ENCODE results near the gene FSTL4. TPM values are rescaled to one million over a fixed set of nuclear protein-coding genes. Genes with fewer than 3 reads are reported as not detected.

The FSTL4 gene
- total and polyA plus RNA-seq, 2 donors from 2014 or later, result 0.09 to 4.0 TPM

DNA sequence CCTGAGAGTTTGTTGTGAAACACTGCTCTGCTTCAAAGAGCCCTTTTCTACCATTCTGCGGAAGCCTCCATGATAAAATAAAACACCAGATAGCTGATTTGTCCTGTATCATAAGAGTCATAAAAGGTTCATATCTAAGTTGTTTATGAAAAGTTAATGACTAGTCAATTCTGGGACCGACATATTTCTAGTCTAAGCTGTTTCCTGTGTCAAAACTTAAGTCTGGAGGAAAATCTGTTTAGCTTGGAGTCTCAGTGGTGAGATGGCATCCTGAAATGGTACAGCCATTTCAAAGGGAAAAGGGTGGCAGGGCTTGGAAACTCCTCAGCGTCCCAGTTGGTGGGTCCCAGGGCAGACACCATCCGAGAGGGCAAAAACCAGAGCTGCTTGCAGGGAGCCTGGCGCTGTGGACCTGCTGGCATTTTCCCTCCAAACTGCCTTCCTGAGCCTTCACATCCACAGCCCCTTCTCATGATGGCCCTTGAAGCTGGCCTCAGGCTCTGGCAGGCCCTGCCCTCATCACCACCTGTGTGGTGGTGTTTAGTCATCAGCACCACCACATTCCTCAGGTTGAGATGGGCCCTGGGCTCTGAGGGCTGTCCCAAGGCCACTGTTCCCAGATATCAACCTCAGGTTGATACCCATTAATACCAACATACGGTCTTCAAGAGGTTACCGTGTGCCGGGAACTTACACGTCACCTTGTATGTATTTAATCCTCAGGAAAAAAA lies 376.5 kb downstream of the FSTL4 start:
- H3K36me3 ChIP-seq (ENCODE audit: control insufficient read depth in 2 of 3, insufficient read depth in 3 of 3, low read length in 3 of 3), result no peaks in the 10 kb centered on the region
- FAIRE-seq (no peak), DNase-seq (no peak)
- H3K9ac ChIP-seq (ENCODE audit: low read length in 3 of 3), result no peak overlapping the region
- intact Hi-C loops (cut with DNase I), result no loop called here
- H3K27ac ChIP-seq (ENCODE audit: low read depth in 2 of 2, low read length in 2 of 2), result no peak overlapping the region
- H3K4me3 ChIP-seq (ENCODE audit: low read length in 3 of 3), result no peak overlapping the region
- no peaks in the 10 kb centered on the region for H3K4me1 ChIP-seq (ENCODE audit: control insufficient read depth in 2 of 3, insufficient read depth in 2 of 3, low read depth in 1 of 3, low read length in 3 of 3)
- H3K27me3 ChIP-seq (ENCODE audit: control insufficient read depth, insufficient read depth, low read length), result peaks cover 3% of the 10 kb centered on the region
- TF ChIP-seq, protein P1, sequence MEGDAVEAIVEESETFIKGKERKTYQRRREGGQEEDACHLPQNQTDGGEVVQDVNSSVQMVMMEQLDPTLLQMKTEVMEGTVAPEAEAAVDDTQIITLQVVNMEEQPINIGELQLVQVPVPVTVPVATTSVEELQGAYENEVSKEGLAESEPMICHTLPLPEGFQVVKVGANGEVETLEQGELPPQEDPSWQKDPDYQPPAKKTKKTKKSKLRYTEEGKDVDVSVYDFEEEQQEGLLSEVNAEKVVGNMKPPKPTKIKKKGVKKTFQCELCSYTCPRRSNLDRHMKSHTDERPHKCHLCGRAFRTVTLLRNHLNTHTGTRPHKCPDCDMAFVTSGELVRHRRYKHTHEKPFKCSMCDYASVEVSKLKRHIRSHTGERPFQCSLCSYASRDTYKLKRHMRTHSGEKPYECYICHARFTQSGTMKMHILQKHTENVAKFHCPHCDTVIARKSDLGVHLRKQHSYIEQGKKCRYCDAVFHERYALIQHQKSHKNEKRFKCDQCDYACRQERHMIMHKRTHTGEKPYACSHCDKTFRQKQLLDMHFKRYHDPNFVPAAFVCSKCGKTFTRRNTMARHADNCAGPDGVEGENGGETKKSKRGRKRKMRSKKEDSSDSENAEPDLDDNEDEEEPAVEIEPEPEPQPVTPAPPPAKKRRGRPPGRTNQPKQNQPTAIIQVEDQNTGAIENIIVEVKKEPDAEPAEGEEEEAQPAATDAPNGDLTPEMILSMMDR (IDR thresholded peaks at IDR 0.05; ENCODE audit: borderline replicate concordance, extremely low read depth, insufficient read depth), result no peak
- H3K9me3 ChIP-seq (ENCODE audit: control insufficient read depth in 2 of 3, insufficient read depth in 1 of 3, low read length in 3 of 3), result no peaks in the 10 kb centered on the region

DNA sequence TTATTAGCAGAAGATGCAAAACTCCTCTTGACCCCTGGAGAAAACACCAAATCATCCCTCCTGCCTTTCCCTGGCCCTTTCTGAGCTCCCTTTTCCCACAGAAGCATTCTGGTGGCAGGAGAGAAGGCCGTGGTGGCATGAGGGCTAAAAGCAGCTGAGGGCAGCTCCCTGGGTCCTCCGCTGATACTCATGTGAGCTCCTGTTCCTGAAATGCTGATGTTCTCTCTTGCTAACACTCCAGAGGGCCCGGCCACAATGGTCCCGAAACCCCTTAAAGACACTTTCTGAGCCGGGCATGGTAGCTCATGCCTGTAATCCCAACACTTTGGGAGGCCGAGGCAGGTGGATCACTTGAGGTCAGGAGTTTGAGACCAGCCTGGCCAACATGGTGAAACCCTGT lies 377.4 kb downstream of the FSTL4 start:
- DNase-seq (no peak), FAIRE-seq (no peak)
- Histone ChIP-seq H3K36me3 (ENCODE audit: control insufficient read depth in 2 of 3, insufficient read depth in 3 of 3, low read length in 3 of 3) (no peaks in the 10 kb centered on the region), H3K27ac (ENCODE audit: low read depth in 2 of 2, low read length in 2 of 2) (no peak overlapping the region), H3K27me3 (ENCODE audit: control insufficient read depth, insufficient read depth, low read length) (peaks cover 3% of the 10 kb centered on the region), H3K4me3 (ENCODE audit: low read length in 3 of 3) (no peak overlapping the region), H3K9me3 (ENCODE audit: control insufficient read depth in 2 of 3, insufficient read depth in 1 of 3, low read length in 3 of 3) (no peaks in the 10 kb centered on the region), H3K4me1 (ENCODE audit: control insufficient read depth in 2 of 3, insufficient read depth in 2 of 3, low read depth in 1 of 3, low read length in 3 of 3) (no peaks in the 10 kb centered on the region), H3K9ac (ENCODE audit: low read length in 3 of 3) (no peak overlapping the region)
- intact Hi-C loops (cut with DNase I), result no loop called here
- TF ChIP-seq, protein P1 (IDR thresholded peaks at IDR 0.05; ENCODE audit: borderline replicate concordance, extremely low read depth, insufficient read depth), result no peak

DNA sequence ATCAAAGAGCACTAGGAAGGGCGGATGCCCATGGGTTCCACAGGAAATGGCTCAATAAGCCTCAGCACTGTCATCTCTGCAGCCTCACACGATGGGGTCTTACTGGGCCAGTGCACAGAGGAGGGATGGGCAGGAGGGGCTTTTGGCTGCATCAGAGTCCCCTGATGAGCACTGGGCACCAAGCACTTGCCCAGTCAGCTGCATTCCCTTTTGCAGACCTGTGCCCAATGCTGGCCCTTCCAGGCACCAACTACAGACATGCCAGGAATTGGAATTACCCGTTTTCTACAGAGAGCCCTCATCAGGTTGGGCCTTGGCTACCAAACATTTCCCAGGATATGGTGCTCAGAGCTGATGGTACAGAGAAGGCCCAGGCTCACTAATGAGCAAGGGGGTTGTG lies 378.1 kb downstream of the FSTL4 start:
- TF ChIP-seq, protein P1 (IDR thresholded peaks at IDR 0.05; ENCODE audit: borderline replicate concordance, extremely low read depth, insufficient read depth), result no peak
- DNase-seq (no peak), FAIRE-seq (no peak)
- no peak overlapping the region for H3K27ac ChIP-seq (ENCODE audit: low read depth in 2 of 2, low read length in 2 of 2)
- no peaks in the 10 kb centered on the region for H3K9me3 ChIP-seq (ENCODE audit: control insufficient read depth in 2 of 3, insufficient read depth in 1 of 3, low read length in 3 of 3)
- H3K27me3 ChIP-seq (ENCODE audit: control insufficient read depth, insufficient read depth, low read length), result peaks cover 3% of the 10 kb centered on the region
- H3K36me3 ChIP-seq (ENCODE audit: control insufficient read depth in 2 of 3, insufficient read depth in 3 of 3, low read length in 3 of 3), result no peaks in the 10 kb centered on the region
- intact Hi-C loops (cut with DNase I), result no loop called here
- no peak overlapping the region for H3K4me3 ChIP-seq (ENCODE audit: low read length in 3 of 3)
- no peaks in the 10 kb centered on the region for H3K4me1 ChIP-seq (ENCODE audit: control insufficient read depth in 2 of 3, insufficient read depth in 2 of 3, low read depth in 1 of 3, low read length in 3 of 3)
- no peak overlapping the region for H3K9ac ChIP-seq (ENCODE audit: low read length in 3 of 3)

DNA sequence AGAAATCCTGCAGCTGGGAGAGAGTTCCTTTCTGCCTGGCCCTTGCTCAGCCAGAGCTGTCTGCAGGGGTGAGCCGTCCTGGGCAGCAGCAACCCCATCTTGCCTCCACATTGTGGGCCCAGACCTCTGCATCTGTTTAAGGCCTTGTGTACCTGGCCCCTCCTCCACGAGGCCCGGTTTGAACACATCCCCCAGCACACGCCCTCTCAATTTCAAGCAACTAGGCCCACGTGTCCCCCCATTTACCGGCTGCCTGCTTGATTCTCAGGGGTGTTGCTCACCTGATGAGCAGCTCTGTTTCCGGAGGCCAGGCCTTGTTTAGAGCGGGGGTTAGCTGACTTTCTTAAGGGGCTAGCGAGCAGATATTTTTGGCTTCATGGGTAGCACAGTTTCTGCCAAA lies 378.7 kb downstream of the FSTL4 start:
- H3K27me3 ChIP-seq (ENCODE audit: control insufficient read depth, insufficient read depth, low read length), result peaks cover 3% of the 10 kb centered on the region
- no peak overlapping the region for H3K9ac ChIP-seq (ENCODE audit: low read length in 3 of 3)
- no peaks in the 10 kb centered on the region for H3K9me3 ChIP-seq (ENCODE audit: control insufficient read depth in 2 of 3, insufficient read depth in 1 of 3, low read length in 3 of 3)
- TF ChIP-seq, protein P1 (IDR thresholded peaks at IDR 0.05; ENCODE audit: borderline replicate concordance, extremely low read depth, insufficient read depth), result no peak
- H3K36me3 ChIP-seq (ENCODE audit: control insufficient read depth in 2 of 3, insufficient read depth in 3 of 3, low read length in 3 of 3), result no peaks in the 10 kb centered on the region
- H3K4me1 ChIP-seq (ENCODE audit: control insufficient read depth in 2 of 3, insufficient read depth in 2 of 3, low read depth in 1 of 3, low read length in 3 of 3), result no peaks in the 10 kb centered on the region
- H3K4me3 ChIP-seq (ENCODE audit: low read length in 3 of 3), result no peak overlapping the region
- intact Hi-C loops (cut with DNase I), result no loop called here
- no peak for DNase-seq
- no peak overlapping the region for H3K27ac ChIP-seq (ENCODE audit: low read depth in 2 of 2, low read length in 2 of 2)
- FAIRE-seq, result no peak
